Nucleus accumbens (tissue), 56 donors: ENCODE measurements around the gene ANKRD17.
"Not testable (repeated sequence)": the region's sequence is repeated elsewhere in the genome, so short reads cannot be mapped to it uniquely, and the experiment has no call there.

Source experiments
- DNase-seq, 56 donors: peaks; one replicate each; lab custom pipeline; 2025; lab: John Stamatoyannopoulos, UW

Gene ANKRD17

DNA sequence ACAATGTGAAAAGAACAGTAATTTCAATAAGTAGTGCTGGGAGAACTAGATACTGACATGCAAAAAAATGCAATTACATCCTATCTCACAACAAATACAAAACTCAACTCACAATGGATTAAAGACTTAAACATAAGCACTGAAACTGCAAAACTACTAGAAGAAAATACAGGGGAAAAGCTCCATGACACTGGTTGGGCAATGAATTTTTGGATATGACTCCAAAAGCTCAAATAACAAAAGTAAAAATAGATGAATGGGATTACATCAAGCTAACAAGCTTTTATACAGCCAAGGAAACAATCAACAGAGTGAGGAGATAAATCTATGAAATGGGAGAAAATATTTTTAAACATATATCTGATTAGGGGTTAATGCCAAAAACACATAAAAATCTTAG, 53.1 kb downstream of the ANKRD17 start:
- no peak for DNase-seq

DNA sequence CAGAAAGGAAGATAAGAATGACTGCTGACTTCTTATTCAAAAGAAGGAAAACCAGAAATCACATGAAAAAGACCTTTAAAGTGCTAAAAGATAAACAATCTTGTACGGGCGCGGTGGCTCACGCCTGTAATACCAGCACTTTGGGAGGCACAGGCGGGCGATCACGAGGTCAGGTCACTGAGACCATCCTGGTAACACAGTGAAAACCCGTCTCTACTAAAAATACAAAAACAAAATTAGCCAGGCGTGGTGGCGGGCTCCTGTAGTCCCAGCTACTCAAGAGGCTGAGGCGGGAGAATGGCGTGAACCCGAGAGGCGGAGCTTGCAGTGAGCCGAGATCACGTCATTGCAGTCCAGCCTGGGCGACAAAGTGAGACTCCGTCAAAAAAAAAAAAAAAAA, 54.6 kb downstream of the ANKRD17 start:
- DNase-seq = not testable (repeated sequence)

DNA sequence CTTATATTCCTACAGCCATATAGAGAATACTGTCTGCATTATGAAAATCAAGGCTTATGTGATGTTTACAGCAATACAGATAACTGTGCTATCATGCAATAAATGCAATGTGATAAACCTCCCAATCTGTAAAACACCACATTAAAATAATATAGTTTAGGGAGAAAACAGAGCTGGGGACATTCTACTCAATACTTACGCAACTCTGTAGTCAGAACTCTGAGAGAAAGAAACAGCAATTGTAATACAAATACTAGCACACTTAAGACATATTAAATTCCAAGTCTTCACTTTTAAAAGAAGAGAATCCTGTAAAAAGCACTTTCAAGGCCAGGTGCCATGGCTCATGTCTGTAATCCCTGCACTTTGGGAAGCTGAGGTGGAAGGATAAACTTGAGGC, 61.4 kb downstream of the ANKRD17 start:
- no peak for DNase-seq

DNA sequence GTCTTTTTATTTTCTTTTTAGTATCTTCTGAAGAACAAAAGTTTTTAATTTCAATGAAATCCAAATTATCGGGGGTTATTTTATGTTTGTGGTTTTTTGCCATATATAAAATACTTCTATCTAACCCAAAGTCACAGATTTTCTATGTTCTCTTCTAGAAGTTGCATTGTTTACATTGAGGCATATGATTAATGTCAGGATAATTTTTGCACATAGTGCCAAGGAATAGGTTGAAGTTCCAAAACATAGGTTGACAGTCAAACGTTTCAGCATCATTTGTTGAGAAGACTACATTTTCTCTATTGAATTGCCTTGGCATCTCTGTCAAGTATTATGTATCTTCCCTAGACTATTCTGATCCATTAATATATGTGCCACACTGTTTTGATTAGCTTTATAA, 64.5 kb downstream of the ANKRD17 start:
- no peak for DNase-seq

DNA sequence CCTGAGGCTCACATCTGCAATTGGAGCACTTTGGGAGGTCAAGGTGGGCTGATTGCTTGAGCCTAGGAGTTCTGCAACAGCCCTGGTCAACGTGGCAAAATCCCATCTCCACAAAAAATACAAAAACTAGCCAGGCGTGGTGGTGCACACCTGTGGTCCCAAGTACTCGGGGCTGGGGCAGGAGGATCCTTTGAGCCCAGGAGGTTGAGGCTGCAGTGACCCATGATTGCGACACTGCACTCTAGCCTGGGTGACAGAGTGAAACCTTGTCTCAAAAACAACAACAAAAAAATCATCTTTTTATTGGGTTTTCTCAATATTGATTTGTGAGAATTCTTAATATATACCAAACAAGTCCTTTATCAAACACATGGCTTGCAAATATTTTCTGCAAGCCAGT, 64.9 kb downstream of the ANKRD17 start:
- no peak for DNase-seq

DNA sequence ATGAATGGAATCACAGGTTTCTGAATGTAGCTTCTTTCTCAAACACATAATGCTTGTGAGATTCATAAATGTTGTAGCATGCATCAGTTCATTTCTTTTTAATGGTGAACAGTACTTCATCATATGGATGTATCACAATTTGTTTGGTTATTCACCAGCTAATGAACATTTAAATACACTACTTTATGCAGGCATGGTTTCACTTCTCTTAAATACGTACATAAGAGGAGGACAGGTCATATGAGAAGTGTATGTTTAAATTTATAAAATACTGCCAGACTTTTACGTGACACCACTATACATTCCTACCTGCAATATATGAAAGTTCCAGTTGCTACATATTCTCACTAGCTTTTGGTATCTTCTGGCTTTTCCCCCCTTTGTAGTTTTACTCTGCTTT, 65.4 kb downstream of the ANKRD17 start:
- no peak for DNase-seq

DNA sequence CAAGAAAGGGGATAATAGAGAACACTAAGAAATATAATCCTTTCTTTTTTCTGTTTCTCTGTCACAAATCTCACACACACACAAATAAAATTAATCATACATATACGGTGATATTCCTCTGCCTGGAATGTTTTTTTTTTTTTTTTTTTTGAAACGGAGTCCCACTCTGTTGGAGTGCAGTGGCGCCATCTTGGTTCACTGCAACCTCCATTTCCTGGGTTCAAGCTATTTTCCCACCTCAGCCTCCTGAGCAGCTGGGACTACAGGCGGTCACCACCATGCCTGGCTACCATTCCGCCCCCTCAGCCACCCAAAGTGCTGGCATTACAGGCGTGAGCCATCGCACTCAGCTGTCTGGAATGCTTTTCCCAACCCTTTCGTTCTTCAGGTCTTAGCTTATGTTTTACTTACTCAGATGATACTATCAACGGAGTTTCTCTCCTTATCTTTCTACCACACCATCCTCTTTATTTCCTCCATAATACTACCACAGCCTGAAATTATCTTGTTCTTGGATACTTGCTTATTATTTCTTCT, 69.3 kb downstream of the ANKRD17 start:
- DNase-seq = no peak

DNA sequence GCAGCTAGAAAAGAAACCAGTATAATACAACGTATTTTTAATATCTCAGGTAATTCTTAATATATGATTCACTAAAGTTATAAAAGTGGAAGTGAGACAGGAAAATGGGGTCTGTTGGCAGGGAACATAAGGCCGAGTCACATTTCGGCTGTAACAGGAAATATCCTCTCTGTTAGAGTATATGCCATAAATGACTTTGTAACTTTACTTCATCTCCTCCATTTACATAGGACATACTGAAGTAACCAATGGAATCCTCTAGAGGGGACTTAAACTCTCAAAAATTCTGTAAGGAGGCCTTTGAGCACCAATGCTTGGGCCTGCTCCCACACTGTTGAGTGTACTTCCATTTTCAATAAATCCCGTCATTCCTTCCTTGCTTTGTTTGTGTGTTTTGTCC, 71.3 kb downstream of the ANKRD17 start:
- no peak for DNase-seq

DNA sequence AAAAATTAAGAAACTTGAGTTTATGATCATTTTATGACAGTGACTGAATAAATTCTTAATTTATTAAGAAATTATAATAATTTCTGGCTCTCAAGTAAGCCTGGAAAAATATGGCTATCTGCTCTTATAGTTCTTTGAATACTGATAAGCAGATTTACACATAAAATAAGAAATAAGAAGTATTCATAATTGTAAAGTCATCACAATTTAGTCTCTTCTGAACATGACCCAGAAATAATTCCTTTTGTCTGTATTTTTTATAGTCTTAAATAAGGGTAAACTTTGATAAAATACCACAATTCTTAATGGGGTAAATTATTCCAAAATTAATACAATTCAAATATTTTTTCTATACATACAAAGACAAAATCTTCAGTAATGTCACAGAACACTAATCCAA, 72.7 kb downstream of the ANKRD17 start:
- DNase-seq = no peak

DNA sequence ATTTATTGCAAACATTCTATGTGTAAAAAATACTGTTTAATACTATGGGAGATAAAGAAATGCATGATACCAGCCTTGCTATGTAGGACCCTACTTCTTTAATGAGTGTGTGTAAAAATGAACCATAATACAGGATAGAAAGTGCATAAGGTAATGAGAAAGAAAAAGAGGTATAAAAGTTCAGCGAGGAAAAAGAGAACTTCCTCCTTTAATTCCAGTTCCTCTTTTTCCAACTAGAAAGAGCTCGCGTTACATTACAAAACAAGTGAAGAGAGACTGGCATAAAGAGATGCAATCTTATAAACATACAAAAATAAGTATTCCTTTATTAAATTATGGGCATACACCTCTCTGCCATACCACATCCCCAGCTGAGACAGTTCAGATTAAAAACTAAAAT, 77.4 kb downstream of the ANKRD17 start:
- no peak for DNase-seq

DNA sequence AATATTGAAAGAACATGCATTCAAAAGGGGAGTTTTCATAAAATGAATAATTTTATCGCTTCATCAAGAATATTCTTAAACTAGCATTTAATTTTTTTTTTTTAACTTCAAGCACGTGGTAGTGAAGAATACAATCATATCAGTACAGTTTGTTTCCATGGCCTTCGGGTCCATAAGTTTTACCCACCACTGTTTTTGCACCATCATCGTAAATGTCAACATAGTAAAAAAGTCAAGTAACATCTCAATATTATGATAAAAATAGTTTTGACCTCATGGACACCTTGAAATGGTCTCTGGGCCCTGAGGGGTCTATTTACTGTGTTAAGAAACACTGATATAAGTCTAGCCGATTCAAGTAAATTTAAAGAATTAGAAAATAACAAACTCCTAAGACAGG, 80.2 kb downstream of the ANKRD17 start:
- DNase-seq = no peak

DNA sequence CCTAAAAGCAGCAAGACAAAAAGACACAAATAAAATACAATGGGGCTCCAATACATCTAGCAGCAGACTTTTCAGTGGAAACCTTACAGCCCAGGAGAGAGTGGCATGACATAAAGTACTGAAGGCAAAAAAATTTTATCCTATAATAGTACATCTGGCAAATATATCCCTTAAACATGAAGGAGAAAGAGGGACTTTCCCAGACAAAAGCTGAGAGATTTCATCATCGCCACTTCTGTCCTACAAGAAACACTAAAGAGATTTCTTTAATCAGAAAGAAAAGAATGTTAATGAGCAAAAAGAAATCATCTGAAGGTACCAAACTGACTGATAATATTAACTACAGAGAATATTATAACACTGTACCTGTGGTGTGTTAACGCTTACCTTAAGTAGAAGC, 86.4 kb downstream of the ANKRD17 start:
- DNase-seq = no peak

DNA sequence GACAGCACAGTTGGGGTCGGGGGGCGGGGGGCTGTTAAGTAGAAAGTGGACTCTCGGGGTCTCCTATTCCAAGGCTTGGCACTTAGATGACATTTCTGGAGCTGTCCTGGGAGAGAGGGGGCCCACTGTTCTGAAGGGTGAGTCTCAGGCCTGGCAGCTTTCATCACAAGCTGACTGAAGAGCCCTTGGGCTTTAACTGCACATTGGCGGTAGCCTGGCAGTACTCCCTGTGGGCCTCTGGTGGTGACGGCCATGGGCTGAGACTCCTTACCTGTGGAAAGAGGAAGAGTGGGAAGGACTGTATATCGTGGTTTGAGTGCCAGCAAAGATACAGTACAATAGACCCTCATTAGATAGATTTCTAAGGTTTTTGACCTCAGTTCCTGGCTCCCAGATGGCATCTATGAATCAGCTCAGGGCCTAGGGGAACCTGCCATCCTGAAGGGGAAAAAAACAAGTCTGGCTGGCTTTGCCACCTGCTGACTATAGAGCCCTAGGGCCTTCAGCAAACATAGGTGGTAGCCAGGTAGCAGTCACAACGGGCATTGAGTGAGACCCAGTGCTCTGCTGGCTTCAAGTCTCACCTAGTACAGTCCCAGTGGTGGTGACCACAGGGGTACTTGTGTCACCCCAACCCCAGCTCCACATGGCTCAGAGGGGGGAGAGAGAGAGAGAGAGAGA, 87.9 kb downstream of the ANKRD17 start:
- DNase-seq = no peak

DNA sequence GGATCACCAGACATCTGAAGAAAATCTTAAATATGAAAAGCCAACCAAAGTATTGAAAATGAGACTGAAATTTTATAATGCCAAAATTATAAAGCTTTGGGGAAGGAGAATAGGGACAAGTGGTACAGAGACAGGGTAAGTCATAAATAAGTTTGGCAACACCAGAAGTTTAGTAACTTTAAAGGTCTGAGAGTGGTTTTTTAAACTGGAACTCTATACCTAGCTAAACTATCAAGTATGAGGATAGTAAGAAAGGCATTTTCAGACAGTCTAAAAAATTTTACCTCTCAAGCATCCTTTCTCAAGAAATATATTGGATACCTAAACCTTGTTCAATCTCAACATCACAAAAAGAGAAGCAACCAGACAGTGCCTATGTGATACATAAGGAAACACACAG, 92.4 kb downstream of the ANKRD17 start:
- DNase-seq = no peak

DNA sequence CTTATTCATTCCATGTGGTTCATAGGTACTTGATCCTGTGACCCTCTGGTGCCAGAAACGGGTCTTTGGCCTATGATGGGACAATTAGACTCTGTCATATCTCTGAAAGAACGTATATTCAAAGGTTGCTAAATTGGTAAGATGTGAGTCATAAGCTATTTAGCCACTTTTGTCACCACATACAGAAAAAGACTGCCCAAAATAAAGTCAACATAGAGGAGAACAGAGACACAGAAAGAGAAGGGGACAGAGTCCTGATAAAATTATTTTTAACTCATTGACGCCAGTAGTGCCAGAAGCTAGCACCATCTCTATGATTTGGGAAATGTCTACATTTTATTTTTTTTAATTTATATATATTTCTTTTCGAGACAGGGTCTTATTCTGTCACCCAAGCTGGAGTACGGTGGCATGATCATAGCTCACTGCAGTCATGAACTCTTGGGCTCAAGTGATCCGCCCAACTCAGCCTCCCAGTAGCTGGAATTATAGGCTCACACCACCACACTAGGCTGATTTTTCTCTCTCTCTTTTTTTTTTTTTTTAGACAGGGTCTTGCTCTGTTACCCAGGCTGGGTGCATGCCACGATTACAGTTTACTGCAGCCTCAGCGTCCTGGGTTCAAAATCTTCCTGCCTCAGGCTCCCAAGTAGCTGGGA, 96.9 kb downstream of the ANKRD17 start:
- DNase-seq = no peak

DNA sequence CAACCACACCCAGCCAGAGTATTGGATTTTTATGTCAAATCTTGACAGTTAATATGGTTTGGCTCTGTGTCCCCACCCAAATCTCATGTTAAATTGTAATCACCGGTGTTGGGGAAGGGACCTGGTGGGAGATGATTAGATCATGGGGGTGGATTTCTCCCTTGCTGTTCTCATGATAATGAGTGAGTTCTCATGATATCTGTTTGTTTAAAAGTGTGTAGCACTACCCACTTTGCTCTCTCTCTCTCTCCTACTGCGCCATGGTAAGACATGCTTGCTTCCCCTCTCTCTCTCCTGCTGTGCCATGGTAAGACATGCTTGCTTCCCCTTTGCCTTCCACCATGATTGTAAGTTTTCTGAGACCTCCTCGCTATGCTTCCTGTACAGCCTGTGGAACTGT, 102.2 kb downstream of the ANKRD17 start:
- DNase-seq = no peak

DNA sequence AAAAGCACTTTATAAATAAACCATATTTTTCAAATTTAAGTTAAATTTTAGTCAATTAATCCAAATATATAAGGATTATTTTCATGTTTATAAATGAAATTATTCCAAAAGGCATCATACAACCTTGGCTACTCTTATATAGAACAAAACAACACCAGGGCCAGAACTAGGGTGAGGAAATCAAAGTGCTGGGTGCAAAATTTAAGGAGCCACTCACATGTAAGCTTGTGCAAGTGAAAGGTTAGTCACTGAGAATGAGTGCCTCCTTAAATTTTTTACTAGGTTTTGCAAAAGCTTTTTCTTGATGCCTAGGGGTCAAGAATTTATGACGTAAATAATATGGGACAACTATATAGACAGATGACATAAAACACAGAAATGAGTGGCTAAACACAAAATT, 105.7 kb downstream of the ANKRD17 start:
- no peak for DNase-seq

DNA sequence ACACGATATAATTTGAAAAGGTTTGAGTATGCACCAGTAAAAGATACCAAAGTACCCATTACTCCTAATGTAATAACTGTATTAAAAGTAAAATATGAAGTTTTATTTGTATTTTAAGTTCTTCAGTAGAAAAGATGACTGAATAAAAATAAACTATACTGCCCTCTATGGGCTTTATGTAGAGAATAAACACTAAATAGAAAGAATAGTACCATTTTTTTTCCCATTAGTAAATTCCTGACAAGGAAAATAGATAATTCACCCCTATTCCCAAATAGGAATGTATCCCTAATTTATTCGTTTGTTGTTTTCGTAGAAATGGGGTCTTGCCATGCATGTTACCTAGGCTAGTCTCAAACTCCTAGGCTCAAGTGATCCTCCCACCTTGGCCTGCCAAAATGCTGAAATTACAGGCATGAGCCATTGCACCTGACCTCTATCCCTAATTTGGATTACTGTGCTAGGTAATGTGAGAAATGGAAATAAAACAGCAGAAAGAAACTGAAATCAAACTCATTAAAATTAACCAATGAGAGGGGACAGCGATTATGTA, 115.5 kb downstream of the ANKRD17 start:
- no peak for DNase-seq

DNA sequence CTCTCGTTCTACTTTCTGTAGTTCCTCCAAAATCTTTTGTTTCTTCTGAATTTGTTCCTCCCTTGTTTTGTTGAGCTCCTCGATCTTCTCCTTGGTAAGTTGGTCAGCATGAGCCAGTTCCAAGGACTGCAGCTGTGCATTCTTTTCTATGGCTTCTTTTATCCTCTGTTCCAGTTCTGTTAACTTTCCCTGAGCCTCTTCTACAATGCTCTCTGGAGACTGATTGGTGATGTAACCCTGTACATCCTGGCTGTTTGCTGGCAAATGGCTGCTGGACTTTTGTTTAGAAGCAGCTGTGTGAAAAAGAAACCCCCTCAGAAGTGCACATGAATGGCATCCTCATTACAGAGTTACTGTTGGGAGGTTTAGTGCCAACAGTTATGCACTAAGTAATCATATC, 118.6 kb downstream of the ANKRD17 start:
- DNase-seq = peak in 7 of 56 donors; percentile 1 to 33 (median 4)

DNA sequence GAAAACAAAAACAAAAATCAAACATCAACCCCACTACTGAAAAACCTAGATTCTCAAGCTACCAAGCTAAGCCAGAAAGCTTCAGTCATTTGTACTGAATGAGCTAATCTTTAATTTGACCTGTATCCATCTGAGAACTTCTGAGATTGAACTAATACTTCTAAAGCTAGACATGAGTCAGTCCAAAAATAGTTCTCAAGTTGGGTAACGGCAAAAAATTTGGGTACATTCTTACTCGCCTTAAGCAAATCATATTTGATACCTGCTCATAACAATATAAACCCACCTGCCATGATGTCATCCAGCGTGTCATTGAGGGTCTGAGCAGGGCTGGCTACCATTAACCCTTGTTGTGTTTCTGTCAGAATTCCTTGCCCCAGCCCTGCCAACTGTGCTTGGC, 119.4 kb downstream of the ANKRD17 start:
- peak in 1 of 56 donors; percentile 40 for DNase-seq

DNA sequence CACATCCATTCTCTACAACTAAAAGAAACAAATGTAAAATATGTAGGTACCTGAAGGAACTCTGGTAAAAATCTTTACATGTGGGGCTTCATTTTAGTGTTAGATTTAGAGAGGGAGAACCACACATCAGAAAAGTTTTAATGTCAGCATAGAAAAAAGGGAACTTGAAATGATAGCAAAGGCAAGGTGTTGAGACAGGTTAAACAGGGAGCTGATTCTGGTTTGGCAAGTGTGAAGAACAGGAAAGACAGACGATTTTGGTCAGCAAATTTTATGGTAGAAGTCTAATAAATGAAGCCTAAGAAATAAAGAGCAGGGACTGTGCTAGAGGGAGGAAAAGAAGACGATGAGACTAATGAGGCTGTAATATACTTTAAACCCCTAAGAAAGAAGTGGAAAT, 121.5 kb downstream of the ANKRD17 start:
- no peak for DNase-seq

DNA sequence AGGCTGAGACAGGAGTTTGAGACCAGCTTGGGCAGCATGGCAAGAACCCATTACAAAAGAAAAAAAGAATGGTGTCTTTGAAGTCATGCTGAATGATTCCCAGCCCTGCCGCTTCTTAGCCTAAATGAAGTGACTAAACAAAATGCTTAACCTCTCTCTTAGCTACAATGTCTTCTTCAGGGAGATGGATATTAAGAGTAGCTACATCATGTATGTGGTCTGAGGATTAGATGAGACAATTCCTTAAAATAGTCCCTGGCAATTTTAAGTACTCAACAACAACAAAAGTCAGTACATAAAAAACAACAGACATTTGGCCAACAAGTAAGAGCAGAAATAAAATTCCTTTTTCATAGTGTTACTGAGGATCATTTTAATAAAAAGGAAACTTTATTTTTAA, 124.8 kb downstream of the ANKRD17 start:
- no peak for DNase-seq
